Gastrocnemius medialis (tissue), 4 donors: Measurements from ENCODE around the gene SMARCD3.

Experiments used
- POLR2A ChIP-seq, 2 donors: fragments of 450-650 bp; IDR thresholded peaks; one replicate each; pipeline ENCODE4 v1.6.1; 2017; ENCODE audit warnings: antibody characterized with exemption in 2 of 2, mild to moderate bottlenecking in 2 of 2, moderate library complexity in 2 of 2
- TF ChIP-seq, protein P1 (sequence below), 5 experiments: fragments of 450-650 bp in 3 of 5; fragments of 200-600 bp in 2 of 5; sonication (generic) in 2 of 5; IDR thresholded peaks in 4 of 5; conservative IDR thresholded peaks in 1 of 5; 1 replicate in 4 of 5; 2 replicates in 1 of 5; pipeline ENCODE4 v1.5.1; 2016 to 2019; ENCODE audit warnings: antibody characterized with exemption in 5 of 5, mild to moderate bottlenecking in 3 of 5, moderate library complexity in 3 of 5

DNA sequence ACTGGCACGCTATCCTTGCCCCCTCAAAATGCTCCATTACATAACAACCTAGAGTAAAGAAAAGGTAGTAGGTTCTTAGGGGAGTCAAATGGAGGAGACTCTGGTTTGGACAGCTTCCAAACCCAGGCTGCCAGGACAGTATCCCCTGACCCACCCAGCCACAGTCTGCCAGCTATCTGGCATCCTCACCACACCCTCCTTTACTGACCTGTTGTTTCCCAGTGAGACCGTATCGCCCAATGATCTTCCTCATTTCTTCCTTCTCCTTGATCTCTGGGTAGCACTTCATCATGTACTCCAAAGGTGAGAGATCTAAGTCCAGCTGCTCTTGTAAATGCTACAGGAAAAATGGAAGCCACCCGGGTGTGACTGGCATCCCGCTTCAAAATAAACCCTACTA, 33.1 kb downstream of the SMARCD3 start:
- TF ChIP-seq, protein P1, sequence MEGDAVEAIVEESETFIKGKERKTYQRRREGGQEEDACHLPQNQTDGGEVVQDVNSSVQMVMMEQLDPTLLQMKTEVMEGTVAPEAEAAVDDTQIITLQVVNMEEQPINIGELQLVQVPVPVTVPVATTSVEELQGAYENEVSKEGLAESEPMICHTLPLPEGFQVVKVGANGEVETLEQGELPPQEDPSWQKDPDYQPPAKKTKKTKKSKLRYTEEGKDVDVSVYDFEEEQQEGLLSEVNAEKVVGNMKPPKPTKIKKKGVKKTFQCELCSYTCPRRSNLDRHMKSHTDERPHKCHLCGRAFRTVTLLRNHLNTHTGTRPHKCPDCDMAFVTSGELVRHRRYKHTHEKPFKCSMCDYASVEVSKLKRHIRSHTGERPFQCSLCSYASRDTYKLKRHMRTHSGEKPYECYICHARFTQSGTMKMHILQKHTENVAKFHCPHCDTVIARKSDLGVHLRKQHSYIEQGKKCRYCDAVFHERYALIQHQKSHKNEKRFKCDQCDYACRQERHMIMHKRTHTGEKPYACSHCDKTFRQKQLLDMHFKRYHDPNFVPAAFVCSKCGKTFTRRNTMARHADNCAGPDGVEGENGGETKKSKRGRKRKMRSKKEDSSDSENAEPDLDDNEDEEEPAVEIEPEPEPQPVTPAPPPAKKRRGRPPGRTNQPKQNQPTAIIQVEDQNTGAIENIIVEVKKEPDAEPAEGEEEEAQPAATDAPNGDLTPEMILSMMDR (IDR thresholded peaks at IDR 0.05 in 4 of 5, conservative IDR thresholded peaks at IDR 0.05 in 1 of 5), result no peak
- TF ChIP-seq POLR2A (IDR thresholded peaks at IDR 0.05), result no peak
